ENCODE data around the gene RNF144A.

The RNF144A gene

DNA sequence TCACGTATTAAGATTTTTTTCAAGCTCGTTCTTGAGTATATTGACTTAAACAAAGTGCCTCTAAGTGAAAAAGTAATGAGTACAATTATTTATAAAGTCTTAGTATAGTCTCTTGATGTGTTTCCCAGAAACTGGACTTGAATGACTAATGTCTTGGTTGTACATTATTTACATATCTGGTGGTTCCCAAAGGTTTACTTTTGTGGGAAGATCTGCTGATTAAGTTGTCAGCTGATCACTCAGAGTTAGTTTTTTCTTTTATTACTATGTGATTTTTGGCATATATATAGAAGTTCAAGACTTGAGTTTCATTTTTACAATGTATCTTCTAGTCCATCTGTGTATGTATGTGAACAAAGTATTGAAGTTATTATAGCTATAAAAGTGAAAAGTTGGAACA, 29.5 kb downstream of the RNF144A start:
- TF ChIP-seq, protein P1, sequence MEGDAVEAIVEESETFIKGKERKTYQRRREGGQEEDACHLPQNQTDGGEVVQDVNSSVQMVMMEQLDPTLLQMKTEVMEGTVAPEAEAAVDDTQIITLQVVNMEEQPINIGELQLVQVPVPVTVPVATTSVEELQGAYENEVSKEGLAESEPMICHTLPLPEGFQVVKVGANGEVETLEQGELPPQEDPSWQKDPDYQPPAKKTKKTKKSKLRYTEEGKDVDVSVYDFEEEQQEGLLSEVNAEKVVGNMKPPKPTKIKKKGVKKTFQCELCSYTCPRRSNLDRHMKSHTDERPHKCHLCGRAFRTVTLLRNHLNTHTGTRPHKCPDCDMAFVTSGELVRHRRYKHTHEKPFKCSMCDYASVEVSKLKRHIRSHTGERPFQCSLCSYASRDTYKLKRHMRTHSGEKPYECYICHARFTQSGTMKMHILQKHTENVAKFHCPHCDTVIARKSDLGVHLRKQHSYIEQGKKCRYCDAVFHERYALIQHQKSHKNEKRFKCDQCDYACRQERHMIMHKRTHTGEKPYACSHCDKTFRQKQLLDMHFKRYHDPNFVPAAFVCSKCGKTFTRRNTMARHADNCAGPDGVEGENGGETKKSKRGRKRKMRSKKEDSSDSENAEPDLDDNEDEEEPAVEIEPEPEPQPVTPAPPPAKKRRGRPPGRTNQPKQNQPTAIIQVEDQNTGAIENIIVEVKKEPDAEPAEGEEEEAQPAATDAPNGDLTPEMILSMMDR (IDR thresholded peaks at IDR 0.05; ENCODE audit: low read depth, low read length) = no peak
- H3K4me3 ChIP-seq (ENCODE audit: low read depth, low read length) = no peak overlapping the region
- no peaks in the 10 kb centered on the region for H3K27me3 ChIP-seq (ENCODE audit: insufficient read depth, low read depth, severe bottlenecking)
- H3K27ac ChIP-seq = no peak overlapping the region
- DNase-seq = no peak
- H3K9me3 ChIP-seq (ENCODE audit: severe bottlenecking) = no peaks in the 10 kb centered on the region
- peaks cover 40% of the 10 kb centered on the region for H3K36me3 ChIP-seq

DNA sequence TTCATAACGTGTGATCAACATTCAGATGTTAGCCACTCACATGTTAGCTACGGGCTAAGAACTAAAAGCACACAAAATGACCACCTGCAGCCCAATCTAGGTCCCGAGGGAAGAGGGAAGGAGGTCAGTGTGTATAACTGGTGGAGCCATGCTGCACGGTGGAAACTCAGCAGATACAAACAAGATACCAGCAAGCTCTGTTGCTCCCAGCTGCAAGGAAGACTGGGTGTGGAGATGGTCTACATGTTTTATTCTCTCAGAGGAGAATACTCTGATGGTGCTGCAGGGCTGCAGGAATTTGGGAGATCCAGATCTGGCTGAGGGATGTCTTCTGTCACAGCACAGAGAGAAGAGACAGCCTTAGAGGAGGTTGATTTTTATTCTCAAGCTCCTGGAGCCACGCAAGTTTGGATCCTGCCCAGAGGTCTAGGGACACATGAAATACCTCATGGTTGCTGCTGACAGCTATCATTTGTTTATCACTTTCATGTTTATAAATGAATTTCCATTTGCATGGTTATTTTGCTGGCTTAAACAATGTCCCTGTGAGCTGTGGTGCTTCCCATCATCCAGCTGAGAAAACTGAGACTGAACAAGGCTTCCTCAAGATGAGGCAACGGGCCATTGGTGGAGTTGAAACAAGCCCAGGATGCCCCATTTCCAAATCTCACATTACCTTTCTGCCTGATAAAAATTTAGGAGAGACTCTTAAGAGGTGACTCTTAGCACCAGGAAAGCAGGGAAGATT, 30.9 kb downstream of the RNF144A start:
- peaks cover 26% of the 10 kb centered on the region for H3K36me3 ChIP-seq
- DNase-seq = no peak
- no peaks in the 10 kb centered on the region for H3K9me3 ChIP-seq (ENCODE audit: severe bottlenecking)
- TF ChIP-seq, protein P1 (IDR thresholded peaks at IDR 0.05; ENCODE audit: low read depth, low read length) = no peak
- no peaks in the 10 kb centered on the region for H3K27me3 ChIP-seq (ENCODE audit: insufficient read depth, low read depth, severe bottlenecking)
- H3K4me3 ChIP-seq (ENCODE audit: low read depth, low read length) = no peak overlapping the region
- no peak overlapping the region for H3K27ac ChIP-seq

DNA sequence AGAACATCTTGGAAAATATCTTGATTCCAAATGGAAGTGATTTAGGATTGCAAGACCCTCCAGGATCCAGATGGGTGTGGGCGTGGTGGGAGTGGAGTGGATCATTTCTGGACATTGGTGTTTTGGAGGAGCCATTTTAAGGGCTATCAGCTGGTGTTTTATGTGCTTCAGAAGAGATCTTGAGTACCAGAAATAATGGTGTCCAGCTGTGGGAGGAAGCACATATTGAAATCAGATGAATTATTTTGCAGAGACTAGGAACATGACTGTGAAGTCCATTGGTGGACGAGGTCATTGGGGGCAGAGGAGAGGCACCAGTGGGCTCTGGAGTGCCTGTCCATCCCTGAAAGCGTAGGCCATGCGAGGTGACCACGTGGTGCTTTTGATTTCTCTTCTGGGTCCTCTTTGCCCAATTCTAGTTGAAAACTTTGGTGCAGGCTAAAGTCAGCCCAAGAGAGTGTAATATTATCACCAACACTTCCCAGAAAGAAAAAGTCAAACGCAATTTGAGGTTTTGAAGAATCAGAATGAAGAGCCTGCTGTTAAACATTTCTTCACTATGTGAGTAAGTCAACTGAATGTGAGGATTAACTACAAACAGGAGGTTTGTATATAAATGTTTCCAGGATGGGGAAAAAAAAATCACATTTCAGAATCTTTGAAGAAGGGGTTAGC, 31.6 kb downstream of the RNF144A start:
- Histone ChIP-seq H3K36me3 (peaks cover 19% of the 10 kb centered on the region), H3K4me3 (ENCODE audit: low read depth, low read length) (no peak overlapping the region), H3K27ac (no peak overlapping the region), H3K9me3 (ENCODE audit: severe bottlenecking) (no peaks in the 10 kb centered on the region), H3K27me3 (ENCODE audit: insufficient read depth, low read depth, severe bottlenecking) (no peaks in the 10 kb centered on the region)
- DNase-seq = no peak
- TF ChIP-seq, protein P1 (IDR thresholded peaks at IDR 0.05; ENCODE audit: low read depth, low read length) = no peak

- DNase-seq = no peak
- no peaks in the 10 kb centered on the region for H3K27me3 ChIP-seq (ENCODE audit: insufficient read depth, low read depth, severe bottlenecking)
- no peaks in the 10 kb centered on the region for H3K9me3 ChIP-seq (ENCODE audit: severe bottlenecking)
- no peak overlapping the region for H3K4me3 ChIP-seq (ENCODE audit: low read depth, low read length)
- peaks cover 2% of the 10 kb centered on the region for H3K36me3 ChIP-seq
- TF ChIP-seq, protein P1 (IDR thresholded peaks at IDR 0.05; ENCODE audit: low read depth, low read length) = no peak
- H3K27ac ChIP-seq = no peak overlapping the region
These were observed 33.8 kb downstream of the RNF144A start for GRCh38 chr2:6951046-6951445.

GRCh38 chr2:6952101-6952500, 34.9 kb downstream of the RNF144A start:
- Histone ChIP-seq H3K9me3 (ENCODE audit: severe bottlenecking) (no peaks in the 10 kb centered on the region), H3K27ac (no peak overlapping the region), H3K36me3 (no peaks in the 10 kb centered on the region; the same call in 1 of the 2 replicates), H3K4me3 (ENCODE audit: low read depth, low read length) (no peak overlapping the region), H3K27me3 (ENCODE audit: insufficient read depth, low read depth, severe bottlenecking) (no peaks in the 10 kb centered on the region)
- TF ChIP-seq, protein P1 (IDR thresholded peaks at IDR 0.05; ENCODE audit: low read depth, low read length) = no peak
- DNase-seq = no peak

All from WERI-Rb-1 (cell line).